GM18508 (cell line): ENCODE results near the gene SCGB1A1.

Source experiments
- ATAC-seq: cut with Tn5 transposase; IDR thresholded peaks from one replicate; pipeline ENCODE4 v1.9.1; 2021; ENCODE audit warnings: moderate number of reproducible peaks; ENCODE audit not compliant: insufficient read depth, unreplicated experiment

Gene SCGB1A1

DNA sequence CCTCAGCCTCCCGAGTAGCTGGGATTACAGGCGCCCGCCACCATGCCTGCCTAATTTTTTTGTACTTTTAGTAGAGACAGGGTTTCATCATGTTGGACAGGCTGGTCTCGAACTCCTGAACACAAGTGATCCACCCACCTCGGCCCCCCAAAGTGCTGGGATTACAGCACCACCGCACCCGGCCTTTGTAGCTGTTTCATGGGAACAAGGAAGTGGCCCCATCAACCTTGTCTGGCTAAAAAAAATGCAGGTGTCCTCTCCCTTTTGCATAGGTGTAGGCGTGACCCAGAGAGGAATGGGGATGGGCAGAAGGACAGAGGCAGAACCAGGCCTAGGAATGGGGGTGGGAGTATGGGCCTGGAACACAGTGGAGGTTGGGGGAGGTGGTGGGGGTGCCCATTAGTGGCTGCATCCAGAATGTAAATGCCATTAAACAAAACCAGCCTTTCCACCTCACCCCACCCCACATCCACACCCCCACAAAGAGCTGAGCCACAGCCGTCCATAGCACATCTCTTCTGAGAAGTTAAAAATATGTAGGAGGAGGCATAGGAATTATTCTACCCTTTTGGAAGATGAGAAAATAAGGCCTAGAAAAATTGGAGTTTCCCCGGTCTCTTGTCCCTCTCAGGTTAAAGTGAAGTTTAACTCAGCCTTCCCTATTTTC is 22.8 kb upstream of the SCGB1A1 start:
- no peak for ATAC-seq

DNA sequence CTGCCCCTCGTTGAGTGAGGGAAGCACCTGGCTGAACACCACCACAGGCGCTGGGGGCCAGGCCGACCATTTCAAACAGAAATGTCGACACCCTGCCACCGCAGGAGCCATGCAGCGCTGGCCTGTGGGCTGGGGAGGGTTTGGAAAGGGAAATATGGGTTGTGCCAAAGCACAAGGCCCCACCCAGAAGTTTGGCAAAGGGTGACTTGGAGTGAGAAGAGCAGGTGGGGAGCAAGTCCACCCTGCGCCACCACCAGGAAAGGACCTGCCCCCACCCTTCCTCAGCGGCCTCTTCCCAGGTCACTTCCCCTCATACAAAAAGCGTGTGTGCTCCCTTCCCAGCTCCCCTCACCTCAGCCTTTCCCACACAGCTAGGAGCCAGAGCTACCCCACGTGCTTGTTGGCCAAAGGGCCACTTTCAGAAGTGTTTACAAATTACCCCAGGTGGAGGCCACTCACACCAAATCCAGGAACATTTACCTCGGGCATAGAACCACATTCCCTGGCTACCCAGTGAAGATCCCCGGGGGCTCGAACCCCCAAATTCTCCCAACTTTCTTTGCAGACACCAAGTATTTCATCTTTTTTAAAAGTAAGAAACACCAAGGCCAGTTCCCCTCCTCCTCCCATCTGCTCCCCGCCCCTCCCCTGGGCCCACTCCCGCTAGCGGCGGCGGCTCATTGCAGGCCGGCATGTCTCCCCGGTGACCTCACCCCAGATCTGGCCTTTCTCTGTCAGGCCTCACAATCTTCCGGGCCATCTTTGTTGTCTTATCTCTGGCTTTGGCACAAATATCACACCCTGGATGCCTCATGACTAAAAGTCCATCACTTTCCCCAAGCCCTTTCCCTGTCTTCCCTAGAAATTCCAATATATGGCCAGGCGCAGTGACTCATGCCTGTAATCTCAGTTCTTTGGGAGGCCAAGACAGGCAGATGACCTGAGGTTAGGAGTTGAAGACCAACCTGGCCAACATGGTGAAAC is 20.5 kb upstream of the SCGB1A1 start:
- no peak for ATAC-seq

DNA sequence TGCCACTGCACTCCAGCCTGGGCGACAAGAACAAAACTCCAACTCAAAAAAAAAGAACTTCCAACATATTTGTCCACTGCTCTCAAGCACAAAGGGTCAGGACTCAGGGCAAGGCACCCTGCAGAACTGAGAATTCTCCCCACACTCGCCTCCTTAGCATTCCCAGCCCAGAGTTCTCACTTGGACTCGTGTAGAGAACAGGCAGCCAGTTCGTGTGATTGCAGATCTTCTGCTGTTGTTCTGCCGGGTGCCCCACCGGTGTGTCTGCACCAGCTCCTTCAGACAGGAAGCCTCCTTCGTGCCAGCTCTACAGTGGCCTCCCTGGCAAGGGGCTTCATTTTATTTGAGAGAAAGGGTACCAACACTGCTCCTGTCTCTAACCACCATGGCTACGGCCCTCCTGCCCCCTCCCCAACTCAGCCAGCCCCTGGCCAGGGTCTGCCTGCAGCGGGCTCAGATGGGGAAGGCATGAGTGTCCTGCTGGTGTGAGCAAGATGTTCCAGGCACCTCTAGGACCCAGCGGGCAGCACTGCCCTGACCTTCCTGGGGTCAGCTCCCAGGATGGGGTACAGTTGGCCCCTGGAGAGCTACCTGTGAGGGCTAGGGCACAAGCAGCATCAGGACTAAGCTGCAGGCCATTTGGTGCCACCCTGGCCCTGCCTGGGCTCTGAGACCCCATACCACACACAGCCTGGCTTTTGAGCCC is 19.5 kb upstream of the SCGB1A1 start:
- ATAC-seq = no peak

DNA sequence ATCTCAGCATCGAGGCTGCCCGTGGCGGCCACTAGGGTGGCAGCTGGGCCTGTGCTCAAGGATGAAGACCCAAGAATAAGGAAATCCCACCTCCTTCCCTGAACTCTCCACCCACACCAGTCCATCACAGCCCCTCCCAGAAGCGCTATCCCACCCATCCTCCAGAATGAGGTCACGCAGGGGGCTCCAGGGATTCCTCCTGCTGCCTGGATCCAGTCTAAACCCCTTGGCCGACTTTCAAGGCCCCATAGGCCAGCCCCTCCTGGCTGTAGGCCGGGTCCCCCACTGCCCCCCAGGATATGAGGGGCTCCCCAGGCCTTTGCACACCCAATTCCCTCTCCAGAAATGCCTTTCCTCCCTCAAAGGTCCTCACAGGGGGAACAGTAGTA is 19.0 kb upstream of the SCGB1A1 start:
- ATAC-seq = no peak

DNA sequence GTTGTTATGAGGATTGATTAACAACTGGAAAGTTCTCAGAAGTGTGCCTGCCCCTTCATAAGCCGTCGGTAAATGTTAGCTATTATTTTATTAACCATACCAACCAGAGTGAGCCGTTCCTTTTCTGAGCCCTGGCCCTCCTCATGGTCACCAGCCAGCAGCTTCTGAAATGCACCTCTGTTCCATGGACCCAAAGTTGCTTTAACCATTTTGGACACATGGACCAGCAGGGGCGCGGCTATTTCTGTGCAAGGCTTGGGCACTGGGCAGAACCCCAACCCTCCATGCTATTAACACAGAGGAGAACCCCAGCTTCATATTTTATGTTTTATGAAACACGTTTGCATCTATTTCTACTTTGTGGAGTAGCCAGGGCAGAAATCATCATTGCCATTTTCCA is 18.6 kb upstream of the SCGB1A1 start:
- ATAC-seq = no peak

DNA sequence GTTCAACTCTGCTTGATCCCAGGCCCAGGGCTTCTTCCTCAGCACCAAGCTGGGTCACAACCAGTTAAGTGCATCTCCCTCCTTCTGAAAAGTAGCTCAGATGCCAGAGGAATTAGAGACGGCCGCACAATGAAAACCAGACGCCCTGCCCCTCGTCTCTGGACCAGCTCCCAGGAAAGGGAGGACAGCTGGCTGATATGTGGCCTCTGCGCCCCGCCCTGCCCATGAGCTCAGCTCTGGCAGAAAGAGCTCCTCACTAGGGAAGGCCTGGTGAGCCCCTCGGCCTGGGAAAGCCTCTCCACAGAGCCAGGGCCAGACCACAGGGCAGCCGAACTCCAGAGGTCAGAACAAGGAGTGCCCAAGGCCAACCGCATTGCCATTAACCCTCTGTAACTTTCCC is 18.1 kb upstream of the SCGB1A1 start:
- ATAC-seq = no peak

DNA sequence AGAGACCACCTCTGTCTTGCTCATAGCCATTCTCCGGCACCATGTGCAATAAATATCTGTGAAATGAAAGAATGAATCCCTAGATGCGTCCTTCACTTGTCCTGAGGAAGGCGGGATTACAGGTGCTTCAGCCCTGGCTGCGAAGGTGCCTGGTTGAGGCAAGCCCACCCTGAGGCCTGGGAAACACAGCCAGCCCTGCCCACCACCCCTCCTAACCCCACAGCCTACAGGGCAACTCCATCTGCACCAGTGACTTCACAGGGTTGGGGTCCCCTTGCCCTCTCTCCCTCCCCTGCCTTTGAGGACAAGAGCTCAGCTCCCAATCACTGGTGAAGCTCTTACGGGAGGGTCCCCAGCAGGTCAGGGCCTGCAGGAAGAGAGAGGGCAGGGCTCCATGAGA is 17.5 kb upstream of the SCGB1A1 start:
- no peak for ATAC-seq

DNA sequence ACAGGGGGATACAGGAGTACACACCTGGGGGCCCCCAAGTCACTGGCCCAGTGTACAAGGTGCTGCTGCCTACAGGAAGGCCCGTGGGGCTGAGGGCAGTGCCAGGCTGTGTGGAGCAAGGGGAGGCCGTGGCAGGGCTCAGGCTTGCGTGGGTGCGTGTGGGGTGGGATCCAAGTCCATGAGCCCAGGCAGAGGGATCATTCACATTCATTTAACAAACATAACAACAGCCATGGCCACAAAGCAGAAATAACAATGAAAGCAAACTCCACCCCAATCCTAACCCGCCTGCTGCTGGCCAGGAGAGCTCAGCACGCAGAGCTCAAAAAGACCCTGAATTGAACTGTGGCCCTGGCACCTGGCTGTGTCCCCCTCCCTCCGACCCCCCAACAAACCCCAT is 17.0 kb upstream of the SCGB1A1 start:
- no peak for ATAC-seq

DNA sequence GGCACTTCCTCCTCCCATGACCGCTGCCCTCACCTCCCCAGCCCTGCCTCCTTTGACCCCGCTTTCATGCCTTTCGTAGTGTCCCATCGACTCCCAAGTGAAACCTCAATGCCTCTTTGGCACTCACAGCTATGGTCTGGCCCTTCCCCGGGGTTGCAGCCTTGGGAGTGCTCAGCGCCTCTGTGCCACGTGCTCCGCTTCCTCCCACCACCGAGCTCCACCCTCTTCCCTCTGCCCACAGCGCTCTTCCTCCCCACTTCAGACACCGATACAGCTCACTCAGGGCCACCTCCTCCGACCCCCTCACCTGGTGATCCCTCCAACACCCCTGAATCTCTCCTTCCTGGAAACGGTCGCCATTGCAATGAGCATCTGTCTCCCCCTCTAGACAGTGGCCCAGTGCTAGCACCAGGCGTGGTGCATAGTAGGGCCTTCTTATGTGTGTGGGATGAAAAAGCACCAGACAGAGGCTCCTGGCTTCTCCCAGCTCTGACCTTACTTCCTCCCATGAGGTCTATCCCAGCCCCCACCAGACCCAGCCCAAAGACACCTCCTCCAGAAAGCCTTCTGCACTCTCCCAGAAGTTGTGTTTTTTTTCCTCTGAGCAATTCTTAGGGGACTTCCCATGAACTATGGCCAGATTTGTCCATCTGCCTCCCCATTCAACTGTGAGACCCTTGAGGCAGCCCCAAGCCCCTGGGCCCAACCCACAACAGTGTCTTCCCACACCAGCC is 16.4 kb upstream of the SCGB1A1 start:
- no peak for ATAC-seq

DNA sequence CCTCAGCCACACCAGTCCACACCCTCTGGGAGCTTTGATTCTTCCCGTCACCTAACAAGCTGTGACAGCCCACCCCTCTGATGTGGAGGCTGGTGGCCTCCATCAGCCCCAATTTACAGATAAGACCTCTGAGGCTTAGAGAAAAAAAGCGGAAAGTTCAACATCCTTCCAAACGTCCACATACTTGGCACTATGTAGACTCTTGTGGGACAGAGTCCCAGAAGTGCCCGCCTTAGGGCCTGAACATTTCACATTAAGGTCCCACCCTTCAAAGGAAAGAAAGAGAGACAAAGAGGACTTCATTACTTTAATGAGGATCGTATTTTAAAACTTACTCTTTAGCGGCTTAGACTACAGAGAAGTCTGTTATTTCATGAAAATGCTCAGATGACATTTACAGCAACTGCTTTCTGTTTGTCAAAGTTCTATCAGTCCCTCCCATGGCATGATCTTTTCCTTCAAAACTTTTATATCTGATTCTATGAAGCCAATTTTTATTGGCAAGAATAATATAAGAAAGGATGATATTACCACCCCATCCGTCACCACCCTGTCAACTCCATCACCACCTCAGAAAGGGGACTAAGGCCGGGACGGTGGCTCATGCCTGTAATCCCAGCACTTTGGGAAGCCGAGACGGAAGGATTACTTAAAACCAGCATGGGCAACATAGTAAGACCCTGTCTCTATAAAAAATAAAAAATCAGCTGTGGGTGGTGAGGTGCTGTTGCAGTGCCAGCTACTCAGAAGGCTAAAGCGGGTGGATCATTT is 15.7 kb upstream of the SCGB1A1 start:
- no peak for ATAC-seq

DNA sequence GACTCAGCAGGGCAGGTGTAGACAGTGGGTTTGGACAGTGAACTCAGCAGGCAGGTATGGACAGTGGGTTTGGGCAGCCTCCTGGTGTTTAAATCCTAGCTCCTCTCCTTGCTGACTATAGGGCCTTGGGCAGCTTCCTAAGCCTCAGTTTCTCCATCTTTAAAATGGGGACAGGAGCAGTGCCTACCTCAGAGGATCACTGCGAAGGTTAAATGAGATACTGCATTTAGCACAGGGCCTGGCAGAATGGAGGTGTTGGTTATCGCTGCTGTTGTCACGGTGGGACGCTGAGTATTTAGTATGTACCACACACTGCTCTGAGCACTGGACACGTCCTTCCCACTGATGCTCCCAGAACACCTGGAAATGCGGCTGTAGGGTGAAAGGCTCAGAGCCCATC is 14.4 kb upstream of the SCGB1A1 start:
- no peak for ATAC-seq

DNA sequence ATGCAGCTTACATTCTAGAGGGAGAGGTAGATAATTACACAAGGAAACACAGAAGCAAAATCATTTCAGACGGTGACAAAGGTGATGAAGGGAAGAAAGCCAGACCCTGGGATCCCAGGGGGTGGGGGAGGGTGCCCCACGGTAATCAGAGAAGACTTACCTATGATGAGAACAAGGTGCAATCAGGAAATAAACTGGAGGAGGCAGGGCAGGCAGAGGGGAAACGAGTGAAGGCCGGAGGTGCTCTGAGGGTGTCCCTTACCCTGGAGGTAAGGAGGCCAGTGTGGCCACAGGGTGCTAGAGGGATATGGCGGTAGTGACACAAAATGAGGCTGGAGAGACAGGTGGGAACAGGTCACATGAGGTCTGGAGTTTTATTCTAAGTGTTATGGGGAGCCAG is 13.9 kb upstream of the SCGB1A1 start:
- no peak for ATAC-seq

DNA sequence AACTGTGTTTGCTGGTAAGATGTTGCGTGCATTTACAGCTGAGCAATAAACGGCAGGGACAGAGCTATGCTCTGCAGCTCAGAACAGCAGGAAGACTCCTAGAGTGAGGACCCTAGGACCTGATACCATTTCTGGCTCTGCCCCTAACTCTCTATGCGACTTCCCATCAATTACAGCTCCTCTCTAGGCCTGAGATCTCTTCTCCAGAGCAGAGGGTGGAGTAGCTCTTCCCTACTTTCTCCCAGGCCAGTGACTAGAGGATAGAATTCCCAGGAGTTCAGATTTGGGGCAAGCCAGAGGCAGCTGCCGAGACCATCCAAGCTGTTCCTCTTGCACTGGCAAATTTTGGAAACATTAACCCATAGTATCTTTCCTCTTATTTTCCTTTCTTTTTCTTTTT is 12.8 kb upstream of the SCGB1A1 start:
- no peak for ATAC-seq

DNA sequence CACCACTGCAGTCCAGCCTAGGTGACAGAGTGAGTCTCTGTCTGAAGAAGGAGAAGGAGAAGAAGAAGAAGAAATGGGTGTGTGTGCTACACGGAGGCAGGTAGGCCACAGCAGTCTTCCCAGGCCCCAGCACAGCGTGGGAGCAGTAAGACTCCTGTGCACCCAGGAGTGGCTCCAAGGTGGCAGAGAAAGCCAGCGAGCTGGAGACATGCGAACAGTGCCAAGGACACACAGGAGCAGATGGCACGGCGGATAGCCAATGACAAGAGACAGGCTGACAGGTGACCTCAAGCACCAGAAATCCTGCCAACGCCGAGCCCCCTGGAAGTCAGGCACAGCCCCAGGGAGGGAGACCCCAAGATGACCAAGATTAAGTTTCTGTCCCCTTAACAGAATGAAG is 9.0 kb upstream of the SCGB1A1 start:
- no peak for ATAC-seq

DNA sequence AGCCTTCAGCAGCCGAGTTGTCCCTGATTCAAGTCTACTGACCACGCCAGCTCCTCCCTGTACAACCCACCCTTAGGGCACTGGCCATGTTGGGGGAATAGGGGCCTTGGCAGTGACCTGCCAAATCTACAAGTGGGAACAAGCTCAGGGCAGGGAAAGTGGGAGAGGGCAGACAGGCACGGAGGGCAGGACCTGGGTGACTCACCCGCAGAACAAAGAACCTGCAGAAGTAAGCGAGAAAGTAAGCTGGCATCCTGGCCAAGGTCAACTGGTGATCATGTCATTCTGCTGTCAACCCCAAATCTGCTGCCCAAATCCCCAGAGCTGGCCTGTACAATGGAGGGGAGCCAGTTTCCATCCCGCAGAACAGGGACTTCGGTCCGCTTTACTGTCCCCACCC is 7.9 kb upstream of the SCGB1A1 start:
- no peak for ATAC-seq

DNA sequence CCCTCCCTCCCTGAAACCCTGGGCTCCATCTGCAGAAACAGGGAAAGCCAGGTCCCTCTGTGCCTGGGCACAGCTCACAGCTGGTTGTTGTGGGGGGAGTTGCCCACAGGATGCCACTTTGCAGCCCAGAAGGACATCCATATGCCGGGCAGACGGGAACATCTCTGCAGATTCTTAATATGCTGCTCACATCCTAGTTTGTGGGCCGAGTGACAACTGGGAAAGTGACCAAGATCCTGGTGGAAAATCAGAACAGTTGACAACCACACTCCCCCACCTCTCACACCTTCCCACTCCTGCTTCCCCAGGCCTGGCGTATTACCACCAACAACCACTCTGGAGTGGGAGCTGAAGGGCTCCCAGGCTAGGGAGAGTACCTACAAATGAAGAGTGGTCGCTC is 7.3 kb upstream of the SCGB1A1 start:
- no peak for ATAC-seq

DNA sequence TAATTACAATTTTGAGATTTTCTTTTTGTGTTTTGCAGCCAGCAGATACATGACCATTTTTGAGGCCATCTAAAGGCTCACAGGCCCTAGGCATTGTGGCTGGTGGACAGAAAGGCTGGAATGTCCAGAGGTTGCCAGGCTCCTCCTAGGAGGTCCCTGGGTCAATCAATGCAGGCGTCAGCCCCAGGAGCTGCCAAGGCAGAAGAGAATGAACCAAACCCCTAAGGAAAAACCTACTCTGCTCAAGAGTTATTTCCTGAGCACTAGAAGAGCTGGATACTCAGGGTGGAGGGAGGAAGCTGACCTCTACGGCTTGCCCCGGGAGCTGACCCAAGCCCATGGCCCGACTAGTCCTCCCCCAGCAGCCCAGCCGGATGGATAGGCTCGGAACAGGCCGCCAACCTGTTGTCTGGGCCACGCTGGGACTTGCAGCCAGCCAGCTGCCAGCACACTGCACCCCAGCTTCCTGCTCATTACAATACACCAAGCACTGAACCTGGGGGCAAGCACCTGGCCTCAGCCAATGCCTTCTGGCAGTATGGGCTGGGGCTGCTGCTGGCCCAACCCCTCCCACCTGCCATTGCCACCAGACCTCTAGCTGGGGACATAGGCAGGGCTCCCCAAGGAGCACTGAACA is 5.7 kb upstream of the SCGB1A1 start:
- no peak for ATAC-seq

DNA sequence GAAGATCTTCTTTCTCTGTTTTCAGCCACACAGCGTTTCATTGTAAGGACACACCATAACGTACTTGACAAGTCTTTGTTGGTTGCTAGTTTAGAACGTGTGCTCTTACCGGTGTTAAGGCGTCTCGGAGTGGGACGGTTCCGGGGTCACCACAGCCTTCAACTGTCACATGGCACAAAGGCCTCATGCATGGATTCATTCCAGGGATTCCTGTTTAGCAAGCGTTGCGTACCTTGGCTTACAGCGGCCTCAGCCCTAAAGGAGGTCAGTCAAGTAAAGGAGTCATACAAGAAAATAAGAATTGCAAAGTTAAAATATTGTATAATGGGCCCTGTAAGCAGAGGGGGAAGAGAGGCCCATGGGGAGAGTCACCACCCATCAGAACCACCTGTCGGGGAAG is 2.2 kb upstream of the SCGB1A1 start:
- no peak for ATAC-seq

DNA sequence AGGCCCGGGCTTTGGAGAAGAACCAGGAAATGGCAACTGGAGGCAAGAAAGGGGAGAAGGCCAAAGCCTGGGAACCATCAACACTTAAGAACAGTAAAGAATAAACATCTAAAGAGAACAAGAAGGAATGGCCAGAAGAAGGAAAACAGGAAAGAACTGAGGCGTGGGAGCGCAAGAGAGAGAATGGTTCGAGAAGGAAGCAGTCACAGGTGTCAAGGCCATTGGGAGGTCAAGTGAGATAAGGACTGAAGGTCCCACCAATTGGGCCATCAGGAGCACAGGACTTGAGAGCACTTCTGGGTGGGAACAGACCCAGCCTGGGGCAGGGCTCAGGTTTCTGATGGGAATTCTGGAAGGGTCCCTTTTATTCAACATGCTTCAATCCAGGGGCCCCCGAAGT is 697 bp upstream of the SCGB1A1 start:
- no peak for ATAC-seq
